ENCODE measurements around the gene APEH. TPM values are rescaled to one million over a fixed set of nuclear protein-coding genes. Genes with fewer than 3 reads are reported as not detected.

APEH gene
- total and polyA plus RNA-seq, 2 of the 13 experiments (the other 11 are each of a cell fraction or from before 2014, with no cell fraction given), result 116 to 130 TPM

DNA sequence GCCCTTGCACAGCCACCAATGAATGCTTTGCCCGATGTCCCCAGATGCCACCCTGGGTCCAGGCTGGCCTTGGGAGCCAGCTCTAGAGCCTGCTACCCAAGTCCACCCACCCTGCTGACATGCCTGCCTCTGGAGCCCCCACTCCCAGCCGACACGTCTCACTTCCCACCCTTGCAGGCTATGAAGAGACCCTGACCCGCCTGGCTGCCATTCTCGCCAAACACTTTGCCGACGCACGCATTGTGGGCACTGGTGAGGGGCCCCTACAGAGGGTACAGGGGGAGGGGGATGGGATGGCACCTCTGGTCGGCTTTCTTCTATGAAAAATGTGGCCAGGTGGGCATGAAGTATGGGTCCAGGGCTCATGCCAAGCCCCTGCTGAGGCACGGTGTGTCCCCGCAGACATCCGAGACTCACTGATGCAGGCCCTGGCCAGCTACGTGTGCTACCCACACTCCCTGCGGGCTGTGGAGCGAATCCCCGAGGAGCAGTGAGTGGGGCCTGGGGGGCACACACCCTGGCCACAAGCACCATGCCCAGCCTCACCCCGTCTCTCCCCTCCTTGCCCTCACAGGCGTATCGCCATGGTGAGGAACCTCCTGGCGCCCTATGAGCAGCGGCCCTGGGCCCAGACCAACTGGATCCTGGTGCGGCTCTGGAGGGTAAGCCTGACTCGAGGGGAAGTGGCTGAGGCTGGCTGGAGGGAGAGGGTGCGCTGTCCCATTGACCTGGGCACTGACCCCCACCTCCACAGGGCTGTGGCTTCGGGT is 39.4 kb downstream of the APEH start:
- peak overlapping the region; percentile 40 for H3K27ac ChIP-seq (ENCODE audit: extremely low read length, insufficient read depth, low read length)
- ChIA-PET CTCF (ENCODE audit: low intra/inter-chr PET ratio, low total read pairs) (no interaction called here), POLR2A (no interaction called here)
- H3K4me1 ChIP-seq (ENCODE audit: insufficient read depth, low read length), result peaks cover 23% of the 10 kb centered on the region
- 0 out of 2 replicates have a peak overlapping the region, but pooled peaks have one; percentile 6 for H3K4me2 ChIP-seq (ENCODE audit: low read depth, low read length)
- no peaks in the 10 kb centered on the region for H4K20me1 ChIP-seq (ENCODE audit: insufficient read depth, low read length)
- no peak overlapping the region for H3K9ac ChIP-seq (ENCODE audit: insufficient read depth, low read depth, low read length)
- intact Hi-C loops (cut with micrococcal nuclease; ENCODE audit: unreplicated experiment) (no loop called here), in situ Hi-C loops (cut with HindIII; ENCODE audit: extremely low pct_ligation_motif_present, low pct_unique_long_range_greater_than_20kb) (no loop called here)
- TF ChIP-seq ELF1 (CRISPR knock-in tag; IDR thresholded peaks at IDR 0.05) (no peak), MED1 (CRISPR knock-in tag; IDR thresholded peaks at IDR 0.05) (no peak), ZNF460 (CRISPR knock-in tag; IDR thresholded peaks at IDR 0.05; ENCODE audit: borderline replicate concordance) (no peak), HOXA5 (CRISPR knock-in tag; IDR thresholded peaks at IDR 0.05) (no peak), AGO2 (optimal IDR thresholded peaks at IDR 0.05; ENCODE audit: low read depth, low read length) (peak; percentile 78)
- WGBS (ENCODE audit: low lambda C conversion rate), result 99% methylated on average over 15 of the region's 25 CpGs
- no peaks in the 10 kb centered on the region for H3K9me3 ChIP-seq (ENCODE audit: low read length)
- ATAC-seq (no peak), DNase-seq (ENCODE audit: low spot score) (no peak), FAIRE-seq (no peak)
- no peak overlapping the region for H3K4me3 ChIP-seq (replicated peaks in 1 of 3; ENCODE audit: insufficient read depth in 1 of 3, low read depth in 2 of 3, low read length in 3 of 3)
- no peaks in the 10 kb centered on the region for H3K27me3 ChIP-seq (ENCODE audit: control insufficient read depth in 1 of 2, insufficient read depth in 2 of 2, low read length in 2 of 2)
- no peak overlapping the region for H2AFZ ChIP-seq (ENCODE audit: low read length)
- BruUV-seq (replicated peaks), result no TSS peak
- peaks cover 0 to 10% of the 10 kb centered on the region in 2 experiments; a peak in 4 of 5 replicates for H3K36me3 ChIP-seq (replicated peaks in 1 of 2; ENCODE audit: control insufficient read depth in 1 of 2, insufficient read depth in 2 of 2, low read length in 2 of 2)
- H3K79me2 ChIP-seq (ENCODE audit: insufficient read depth, low read length), result no peaks in the 10 kb centered on the region

DNA sequence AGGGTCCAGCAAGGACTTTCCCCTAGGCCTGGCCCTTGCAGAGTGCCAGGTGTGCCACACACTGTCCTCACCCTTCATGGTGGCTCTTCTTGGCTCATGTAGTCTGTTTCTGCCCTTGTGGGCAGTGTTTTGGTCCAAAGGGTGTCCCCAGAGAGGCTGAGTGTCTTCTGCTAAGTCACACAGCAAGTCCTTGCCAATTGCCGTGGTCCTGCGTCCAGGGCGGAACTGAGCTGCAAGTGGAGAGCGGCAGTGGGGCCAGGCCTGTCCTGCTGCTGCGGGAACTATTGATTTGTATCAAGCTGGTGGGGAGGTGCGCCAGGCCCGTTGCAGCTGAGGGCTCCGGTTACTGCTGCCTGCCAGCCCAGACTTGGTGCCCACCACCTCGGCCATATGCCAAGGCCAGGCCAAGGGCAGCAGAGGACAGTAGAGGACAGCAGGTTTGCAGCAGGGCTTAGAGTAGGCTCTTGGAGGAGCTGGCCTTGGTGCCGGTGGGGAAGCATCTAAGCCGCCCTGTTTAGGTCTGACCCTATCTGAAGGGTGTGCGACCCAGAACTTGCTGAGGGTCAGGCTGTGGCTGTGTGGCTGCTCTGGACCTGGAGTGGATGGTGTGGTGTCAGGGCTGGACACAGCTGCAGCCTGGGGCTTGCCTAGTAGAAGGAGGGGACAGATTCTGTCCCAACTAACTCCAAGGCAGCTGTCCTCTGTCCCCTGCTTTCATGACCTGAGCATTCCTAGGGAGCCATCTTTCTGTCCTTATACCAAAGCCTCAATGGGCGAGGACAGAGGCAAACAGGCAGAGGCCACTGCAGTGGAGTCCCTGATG is 40.8 kb downstream of the APEH start:
- WGBS (ENCODE audit: low lambda C conversion rate), result 91% methylated on average over 11 of the region's 13 CpGs
- DNase-seq (ENCODE audit: low spot score), result no peak
- Histone ChIP-seq H3K27ac (ENCODE audit: extremely low read length, insufficient read depth, low read length) (no peak overlapping the region), H3K4me1 (ENCODE audit: insufficient read depth, low read length) (peaks cover 23% of the 10 kb centered on the region), H3K27me3 (ENCODE audit: control insufficient read depth in 1 of 2, insufficient read depth in 2 of 2, low read length in 2 of 2) (no peaks in the 10 kb centered on the region), H3K4me2 (ENCODE audit: low read depth, low read length) (no peak overlapping the region), H3K9ac (ENCODE audit: insufficient read depth, low read depth, low read length) (no peak overlapping the region), H3K79me2 (ENCODE audit: insufficient read depth, low read length) (no peaks in the 10 kb centered on the region), H3K4me3 (replicated peaks in 1 of 3; ENCODE audit: insufficient read depth in 1 of 3, low read depth in 2 of 3, low read length in 3 of 3) (no peak overlapping the region), H3K9me3 (ENCODE audit: low read length) (no peaks in the 10 kb centered on the region), H4K20me1 (ENCODE audit: insufficient read depth, low read length) (no peaks in the 10 kb centered on the region), H3K36me3 (replicated peaks in 1 of 2; ENCODE audit: control insufficient read depth in 1 of 2, insufficient read depth in 2 of 2, low read length in 2 of 2) (peaks cover 0 to 10% of the 10 kb centered on the region in 2 experiments; a peak in 4 of 5 replicates), H2AFZ (ENCODE audit: low read length) (no peak overlapping the region)
- ChIA-PET POLR2A (no interaction called here), CTCF (ENCODE audit: low intra/inter-chr PET ratio, low total read pairs) (no interaction called here)
- in situ Hi-C loops (cut with HindIII; ENCODE audit: extremely low pct_ligation_motif_present, low pct_unique_long_range_greater_than_20kb) (no loop called here), intact Hi-C loops (cut with micrococcal nuclease; ENCODE audit: unreplicated experiment) (no loop called here)
- no peak for FAIRE-seq
- ATAC-seq, result no peak
- TF ChIP-seq ZNF768 (CRISPR knock-in tag; IDR thresholded peaks at IDR 0.05), result peak; percentile 73; the same call in 1 of the 2 replicates
- no peak for TF ChIP-seq ZFP36L2 (CRISPR knock-in tag; IDR thresholded peaks at IDR 0.05)
- BruUV-seq (replicated peaks), result no TSS peak
